ENCODE data around the gene RARB. TPM values are rescaled to one million over a fixed set of nuclear protein-coding genes. Genes with fewer than 3 reads are reported as not detected.

Gene RARB
- total and polyA plus RNA-seq, 7 donors = 1.2 to 18.5 (median 8.3) TPM

DNA sequence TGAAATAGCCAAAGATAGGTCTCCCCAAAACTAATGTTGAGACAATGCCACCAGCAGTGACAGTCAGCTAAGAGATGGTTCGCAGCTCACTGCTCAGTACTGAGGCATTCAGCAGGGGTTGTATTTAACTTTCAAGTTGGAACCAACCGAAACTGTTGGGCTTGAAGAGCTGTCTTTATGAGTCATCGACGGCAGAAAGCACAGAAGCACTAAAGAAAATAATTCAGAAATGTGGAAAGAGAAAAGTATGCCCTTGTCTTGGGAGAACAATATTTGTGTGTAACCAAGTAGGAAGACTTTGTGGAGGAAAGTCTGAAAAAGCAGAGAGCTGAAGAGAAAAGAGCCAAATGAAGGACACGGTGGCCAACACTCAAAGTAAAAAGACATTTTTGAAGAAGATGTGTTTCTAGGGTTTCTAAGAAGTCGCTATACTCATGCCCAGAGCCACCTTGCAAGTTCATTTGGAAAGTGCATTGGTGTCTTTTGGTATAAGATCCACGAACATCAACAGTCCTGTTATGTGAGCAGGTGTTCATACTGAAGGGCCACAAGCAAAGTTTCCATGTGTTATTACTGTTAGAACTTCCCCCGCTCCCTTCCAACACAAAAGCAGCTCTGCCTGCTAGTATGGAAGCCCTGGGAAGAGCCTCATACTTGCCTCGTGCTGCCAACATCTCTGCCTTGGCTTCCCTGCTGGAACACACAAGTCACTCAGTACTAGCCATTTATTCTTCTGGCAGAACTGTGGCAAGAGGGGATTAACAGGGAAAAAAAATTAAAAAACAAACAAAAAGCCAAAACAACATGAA is 4.1 kb upstream of the RARB start:
- Histone ChIP-seq H3K9me3 (no peaks in the 10 kb centered on the region), H3K4me3 (peak overlapping the region in 1 of 4 donors; percentile 5), H3K27ac (peak overlapping the region; percentile 59 to 95 (median 76)), H3K36me3 (no peaks in the 10 kb centered on the region), H3K27me3 (no peaks in the 10 kb centered on the region), H3K4me1 (peaks cover 0 to 44% (median 31%) of the 10 kb centered on the region in 4 donors)
- intact Hi-C loops (cut with DNase I) = loop anchor here (10.0 kb wide), 3 partner anchors 241 to 399 kb away; partner anchors contain the start of gene TOP2B
- WGBS, 2 donors = 74 to 78% methylated on average over 9 of the region's 9 CpGs
- TF ChIP-seq, protein P1, sequence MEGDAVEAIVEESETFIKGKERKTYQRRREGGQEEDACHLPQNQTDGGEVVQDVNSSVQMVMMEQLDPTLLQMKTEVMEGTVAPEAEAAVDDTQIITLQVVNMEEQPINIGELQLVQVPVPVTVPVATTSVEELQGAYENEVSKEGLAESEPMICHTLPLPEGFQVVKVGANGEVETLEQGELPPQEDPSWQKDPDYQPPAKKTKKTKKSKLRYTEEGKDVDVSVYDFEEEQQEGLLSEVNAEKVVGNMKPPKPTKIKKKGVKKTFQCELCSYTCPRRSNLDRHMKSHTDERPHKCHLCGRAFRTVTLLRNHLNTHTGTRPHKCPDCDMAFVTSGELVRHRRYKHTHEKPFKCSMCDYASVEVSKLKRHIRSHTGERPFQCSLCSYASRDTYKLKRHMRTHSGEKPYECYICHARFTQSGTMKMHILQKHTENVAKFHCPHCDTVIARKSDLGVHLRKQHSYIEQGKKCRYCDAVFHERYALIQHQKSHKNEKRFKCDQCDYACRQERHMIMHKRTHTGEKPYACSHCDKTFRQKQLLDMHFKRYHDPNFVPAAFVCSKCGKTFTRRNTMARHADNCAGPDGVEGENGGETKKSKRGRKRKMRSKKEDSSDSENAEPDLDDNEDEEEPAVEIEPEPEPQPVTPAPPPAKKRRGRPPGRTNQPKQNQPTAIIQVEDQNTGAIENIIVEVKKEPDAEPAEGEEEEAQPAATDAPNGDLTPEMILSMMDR (IDR thresholded peaks at IDR 0.05) = no peak
- TF ChIP-seq POLR2AphosphoS5 (IDR thresholded peaks at IDR 0.05) = no peak
- no peak for TF ChIP-seq EP300 (IDR thresholded peaks at IDR 0.05)
- no peak for TF ChIP-seq POLR2A (IDR thresholded peaks at IDR 0.05)
- DNase-seq = no peak

DNA sequence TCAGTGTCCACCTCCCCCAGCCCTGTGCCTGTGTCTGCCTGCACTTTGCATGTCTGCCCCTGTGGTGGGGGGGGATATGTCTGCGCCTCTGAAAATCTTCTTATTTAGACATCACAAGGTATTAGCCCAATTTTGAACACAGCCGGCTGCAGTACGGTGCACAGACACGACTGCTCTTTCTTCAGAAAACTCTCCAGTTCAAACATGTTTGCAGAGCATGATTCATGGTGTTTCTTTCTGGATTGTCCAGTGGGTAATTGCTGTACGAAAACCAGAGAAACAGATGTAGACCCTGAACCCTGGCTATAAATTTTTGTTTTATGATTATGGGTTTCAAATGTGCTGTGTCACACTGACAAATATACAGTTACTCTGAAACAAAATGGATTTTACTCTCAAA is 3.4 kb upstream of the RARB start:
- peak overlapping the region in 1 of 4 donors; percentile 5 for H3K4me3 ChIP-seq
- H3K4me1 ChIP-seq = peaks cover 0 to 44% (median 31%) of the 10 kb centered on the region in 4 donors
- intact Hi-C loops (cut with DNase I) = loop anchor here (5.0 to 10.0 kb wide), 7 partner anchors 43 to 582 kb away; partner anchors contain the start of gene TOP2B
- TF ChIP-seq, protein P1 (IDR thresholded peaks at IDR 0.05) = no peak
- TF ChIP-seq POLR2A (IDR thresholded peaks at IDR 0.05) (no peak), POLR2AphosphoS5 (IDR thresholded peaks at IDR 0.05) (peak; percentile 44 to 82 (median 76)), EP300 (IDR thresholded peaks at IDR 0.05) (peak in 2 of 4 donors; percentile 9 to 24)
- H3K27me3 ChIP-seq = no peaks in the 10 kb centered on the region
- no peak for DNase-seq
- no peaks in the 10 kb centered on the region for H3K9me3 ChIP-seq
- peak overlapping the region; percentile 59 to 95 (median 76) for H3K27ac ChIP-seq
- H3K36me3 ChIP-seq = no peaks in the 10 kb centered on the region
- 28 to 50% methylated on average over 5 of the region's 5 CpGs for WGBS, 2 donors

DNA sequence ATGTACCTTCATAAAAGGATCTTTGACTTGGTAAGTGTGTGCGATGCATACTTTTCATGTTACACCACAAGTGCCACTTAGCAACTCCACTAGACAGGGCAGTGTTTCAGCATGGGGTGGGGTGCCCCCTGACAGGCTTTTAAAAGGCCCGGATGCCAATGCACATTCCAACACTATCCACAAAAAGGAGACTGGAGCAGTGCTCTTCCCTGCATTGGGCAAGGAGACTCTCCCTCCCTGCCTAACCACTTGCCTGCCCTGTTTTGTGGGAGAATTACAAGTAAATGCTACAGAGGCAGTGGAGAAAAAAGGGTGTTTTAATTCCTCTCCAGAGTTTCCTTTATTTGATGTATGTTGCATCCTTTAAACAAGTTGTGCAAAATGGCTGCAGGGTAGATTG is 1.7 kb upstream of the RARB start:
- Histone ChIP-seq H3K4me3 (no peak overlapping the region), H3K27me3 (no peaks in the 10 kb centered on the region), H3K36me3 (no peaks in the 10 kb centered on the region), H3K27ac (peak overlapping the region; percentile 87 to 95 (median 91)), H3K9me3 (no peaks in the 10 kb centered on the region), H3K4me1 (peaks cover 0 to 49% (median 32%) of the 10 kb centered on the region in 4 donors)
- 73% methylated on average over 2 of the region's 2 CpGs for WGBS, 2 donors
- TF ChIP-seq, protein P1 (IDR thresholded peaks at IDR 0.05) = no peak
- TF ChIP-seq EP300 (IDR thresholded peaks at IDR 0.05) (no peak), POLR2AphosphoS5 (IDR thresholded peaks at IDR 0.05) (no peak), POLR2A (IDR thresholded peaks at IDR 0.05) (no peak)
- DNase-seq = no peak
- intact Hi-C loops (cut with DNase I) = loop anchor here (5.0 to 10.0 kb wide), 7 partner anchors 41 to 584 kb away; partner anchors contain the start of gene TOP2B

DNA sequence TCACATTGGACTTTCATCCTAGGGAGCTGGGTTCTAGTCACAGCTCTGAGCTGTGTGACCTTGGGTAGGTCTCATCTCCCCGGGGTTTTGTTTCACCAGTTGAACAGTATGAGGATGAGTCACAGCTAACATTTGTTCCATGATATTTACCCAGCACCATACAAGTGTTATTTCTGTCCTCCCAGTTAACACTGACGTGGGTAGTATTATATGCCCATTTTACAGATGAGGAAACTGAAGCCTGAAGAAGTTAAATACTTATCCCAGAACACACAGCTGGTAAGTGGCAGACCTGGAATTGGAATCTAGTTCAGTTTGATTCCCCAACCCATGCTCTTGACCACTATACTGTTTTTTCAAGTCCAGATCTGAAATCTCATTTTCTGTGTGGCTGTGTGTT is 908 bp upstream of the RARB start:
- H3K4me3 ChIP-seq = peak overlapping the region; percentile 62 to 73 (median 70)
- peaks cover 0 to 49% (median 38%) of the 10 kb centered on the region in 4 donors for H3K4me1 ChIP-seq
- intact Hi-C loops (cut with DNase I) = loop anchor here (5.0 to 10.0 kb wide), 7 partner anchors 40 to 585 kb away; partner anchors contain the start of gene TOP2B
- no peak for TF ChIP-seq EP300 (IDR thresholded peaks at IDR 0.05)
- no peak for TF ChIP-seq POLR2A (IDR thresholded peaks at IDR 0.05)
- no peaks in the 10 kb centered on the region for H3K36me3 ChIP-seq
- no peak for DNase-seq
- H3K27ac ChIP-seq = peak overlapping the region; percentile 87 to 95 (median 91)
- 22 to 59% methylated on average over 2 of the region's 2 CpGs for WGBS, 2 donors
- no peaks in the 10 kb centered on the region for H3K27me3 ChIP-seq
- no peaks in the 10 kb centered on the region for H3K9me3 ChIP-seq

DNA sequence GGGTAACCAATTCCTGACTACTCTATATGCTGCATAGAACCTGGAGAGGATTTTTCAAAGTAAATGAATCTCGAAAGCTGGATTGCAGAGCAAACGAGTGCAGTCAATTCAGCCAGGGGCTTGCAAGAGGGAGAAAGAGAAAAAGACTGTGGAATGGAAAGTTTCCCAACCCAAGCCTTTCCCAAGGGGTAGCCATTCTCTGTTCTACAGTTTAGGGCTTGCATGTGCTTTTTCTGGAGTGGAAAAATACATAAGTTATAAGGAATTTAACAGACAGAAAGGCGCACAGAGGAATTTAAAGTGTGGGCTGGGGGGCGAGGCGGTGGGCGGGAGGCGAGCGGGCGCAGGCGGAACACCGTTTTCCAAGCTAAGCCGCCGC is 511 bp upstream of the RARB start:
- H3K27ac ChIP-seq = peak overlapping the region; percentile 87 to 95 (median 91)
- H3K36me3 ChIP-seq = no peaks in the 10 kb centered on the region
- peaks cover 0 to 50% (median 42%) of the 10 kb centered on the region in 4 donors for H3K4me1 ChIP-seq
- no peaks in the 10 kb centered on the region for H3K27me3 ChIP-seq
- 2% methylated on average over 13 of the region's 13 CpGs for WGBS, 2 donors
- intact Hi-C loops (cut with DNase I) = loop anchor here (5.0 to 10.0 kb wide), 7 partner anchors 40 to 585 kb away; partner anchors contain the start of gene TOP2B
- H3K9me3 ChIP-seq = no peaks in the 10 kb centered on the region
- TF ChIP-seq, protein P1 (IDR thresholded peaks at IDR 0.05) = no peak
- TF ChIP-seq EP300 (IDR thresholded peaks at IDR 0.05) (no peak), POLR2A (IDR thresholded peaks at IDR 0.05) (no peak), POLR2AphosphoS5 (IDR thresholded peaks at IDR 0.05) (no peak)
- no peak for DNase-seq
- H3K4me3 ChIP-seq = peak overlapping the region; percentile 62 to 73 (median 70)
